HepG2 (cell line): ENCODE results near the gene DIP2C. TPM values are rescaled to one million over a fixed set of nuclear protein-coding genes. Genes with fewer than 3 reads are reported as not detected.
A peak's percentile ranks its signal among the peaks of the same experiment; 100 is the strongest.

Source experiments
- ATAC-seq: fragments of 200-7000 bp; cut with Tn5 transposase; 3 replicates; pipeline ENCODE4 v1.9.1; 2020; ENCODE audit warnings: mild to moderate bottlenecking, moderate library complexity
- BruUV-seq: library from RNA; stranded (reverse); fragments of 400-500 nt; replicated peaks from 2 replicates; lab custom pipeline; 2021; lab: Mats Ljungman, UMichigan
- CTCF ChIA-PET: fragments of 300-600 bp; formaldehyde crosslinking; extraction: SDS; loops from one replicate; lab custom pipeline; 2021; ENCODE audit warnings: low total read pairs, inconsistent platforms, low intra/inter-chr PET ratio; lab: Yijun Ruan, JAX
- POLR2A ChIA-PET: fragments of 350-600 bp; sonication (Branson Sonifier 250); formaldehyde crosslinking; loops from one replicate; lab custom pipeline; 2020; ENCODE audit warnings: antibody characterized with exemption, inconsistent platforms; lab: Yijun Ruan, JAX
- DNase-seq: peaks from one replicate; pipeline ENCODE4 v3.0.0-alpha.2; 2015; ENCODE audit warnings: low spot score
- FAIRE-seq: peaks from 3 replicates; lab custom pipeline; 2011; peaks lifted over from hg19 to GRCh38; lab: Jason Lieb, UNC
- H2AFZ ChIP-seq: one replicate; pipeline ENCODE4 v1.6.1; 2011; ENCODE audit warnings: low read length, inconsistent platforms
- H3K27ac ChIP-seq: fragments of 300-600 bp; 3 replicates; pipeline ENCODE4 v1.8.0; 2011; ENCODE audit warnings: mixed run types, mild to moderate bottlenecking, mixed read lengths, low read length, inconsistent platforms; ENCODE audit not compliant: insufficient read depth; ENCODE audit errors: extremely low read length
- H3K27me3 ChIP-seq, 2 experiments: fragments of 200-600 bp in 1 of 2; 2 replicates in 1 of 2; 3 replicates in 1 of 2; pipeline versions ENCODE4 v1.6.0 to v1.8.0; 2011; ENCODE audit warnings: low read length in 2 of 2, mild to moderate bottlenecking in 2 of 2, moderate library complexity in 2 of 2, inconsistent platforms in 1 of 2; ENCODE audit not compliant: insufficient read depth in 2 of 2, control insufficient read depth in 1 of 2
- H3K36me3 ChIP-seq, 2 experiments: fragments of 200-600 bp in 1 of 2; replicated peaks in 1 of 2; 2 replicates in 1 of 2; 3 replicates in 1 of 2; pipeline versions ENCODE4 v1.5.1 to v1.8.0; 2011; ENCODE audit warnings: low read length in 2 of 2, inconsistent platforms in 1 of 2; ENCODE audit not compliant: insufficient read depth in 2 of 2, control insufficient read depth in 1 of 2
- H3K4me1 ChIP-seq: 2 replicates; pipeline ENCODE4 v1.5.1; 2012; ENCODE audit warnings: low read length, inconsistent platforms; ENCODE audit not compliant: insufficient read depth
- H3K4me2 ChIP-seq: 2 replicates; pipeline ENCODE4 v1.6.0; 2011; ENCODE audit warnings: low read depth, low read length, inconsistent platforms
- H3K4me3 ChIP-seq, 3 experiments: fragments of 200-600 bp in 1 of 3; sonication (generic), shearing (Covaris generic) in 1 of 3; replicated peaks in 1 of 3; 2 replicates each; pipeline ENCODE4 v1.5.1; 2011 to 2016; ENCODE audit warnings: low read length in 3 of 3, inconsistent platforms in 2 of 3, low read depth in 2 of 3, mild to moderate bottlenecking in 2 of 3, control low read depth in 1 of 3, mixed read lengths in 1 of 3; ENCODE audit not compliant: insufficient read depth in 1 of 3
- H3K79me2 ChIP-seq: one replicate; pipeline ENCODE4 v1.6.1; 2011; ENCODE audit warnings: low read length, inconsistent platforms; ENCODE audit not compliant: insufficient read depth
- H3K9ac ChIP-seq: 2 replicates; pipeline ENCODE4 v1.6.0; 2011; ENCODE audit warnings: mild to moderate bottlenecking, low read depth, low read length, inconsistent platforms; ENCODE audit not compliant: insufficient read depth
- H3K9me3 ChIP-seq: 2 replicates; pipeline ENCODE4 v1.5.1; 2012; ENCODE audit warnings: mild to moderate bottlenecking, low read length
- H4K20me1 ChIP-seq: 2 replicates; pipeline ENCODE4 v1.6.0; 2011; ENCODE audit warnings: inconsistent platforms, mild to moderate bottlenecking, low read length, moderate library complexity; ENCODE audit not compliant: insufficient read depth
- ATF5 ChIP-seq: sonication (generic); formaldehyde crosslinking; IDR thresholded peaks from 2 replicates; pipeline ENCODE4 v1.4.0; 2020; ENCODE audit warnings: mild to moderate bottlenecking, low read depth, missing genetic modification reagents
- ATRX ChIP-seq: sonication (generic); formaldehyde crosslinking; IDR thresholded peaks from 2 replicates; pipeline ENCODE4 v1.4.0; 2020; ENCODE audit warnings: missing genetic modification reagents, borderline replicate concordance
- CREB1 ChIP-seq, 2 experiments: fragments of 450-650 bp in 1 of 2; IDR thresholded peaks; 2 replicates each; pipeline ENCODE4 v1.6.1; 2016 to 2017; ENCODE audit warnings: control low read depth in 1 of 2, mild to moderate bottlenecking in 1 of 2, missing compliant biosample characterization in 1 of 2, missing genetic modification characterization in 1 of 2
- MED13 ChIP-seq: sonication (generic); formaldehyde crosslinking; IDR thresholded peaks from 2 replicates; pipeline ENCODE4 v1.5.0; 2020; ENCODE audit warnings: missing genetic modification reagents
- SYNCRIP ChIP-seq: fragments of 200-400 bp; formaldehyde crosslinking; IDR thresholded peaks from 2 replicates; pipeline ENCODE4 v1.6.1; 2018; ENCODE audit warnings: mild to moderate bottlenecking, low read depth, low read length; ENCODE audit not compliant: insufficient read depth
- TEAD2 ChIP-seq: sonication (generic); formaldehyde crosslinking; IDR thresholded peaks from 2 replicates; pipeline ENCODE4 v1.9.0; 2021; ENCODE audit warnings: missing genetic modification reagents
- TEAD3 ChIP-seq: optimal IDR thresholded peaks from 2 replicates; pipeline ENCODE3; 2016; ENCODE audit warnings: borderline replicate concordance
- ZBTB7B ChIP-seq: sonication (generic); formaldehyde crosslinking; IDR thresholded peaks from 2 replicates; pipeline ENCODE4 v1.4.0; 2020; ENCODE audit warnings: missing genetic modification reagents
- ZBTB8A ChIP-seq: sonication (generic); formaldehyde crosslinking; IDR thresholded peaks from 2 replicates; pipeline ENCODE4 v1.4.0; 2020; ENCODE audit warnings: mild to moderate bottlenecking, low read depth, missing genetic modification reagents, borderline replicate concordance
- ZNF230 ChIP-seq: sonication (generic); formaldehyde crosslinking; IDR thresholded peaks from 2 replicates; pipeline ENCODE4 v1.4.0; 2020; ENCODE audit warnings: mild to moderate bottlenecking, missing genetic modification reagents
- ZNF513 ChIP-seq: sonication (generic); formaldehyde crosslinking; conservative IDR thresholded peaks from 2 replicates; pipeline ENCODE4 v1.5.0; 2020; ENCODE audit warnings: missing genetic modification reagents
- ZNF546 ChIP-seq: sonication (generic); formaldehyde crosslinking; conservative IDR thresholded peaks from 2 replicates; pipeline ENCODE4 v1.8.1; 2023; ENCODE audit warnings: mild to moderate bottlenecking, missing genetic modification reagents
- ZNF788 ChIP-seq: sonication (generic); formaldehyde crosslinking; IDR thresholded peaks from 2 replicates; pipeline ENCODE4 v1.5.0; 2020; ENCODE audit warnings: mild to moderate bottlenecking, missing genetic modification reagents, borderline replicate concordance
- ZNF839 ChIP-seq: sonication (generic); formaldehyde crosslinking; IDR thresholded peaks from 2 replicates; pipeline ENCODE4 v1.4.0; 2020; ENCODE audit warnings: missing genetic modification reagents, mild to moderate bottlenecking, borderline replicate concordance
- WGBS: methylation state at CpG from one replicate; pipeline ENCODE4 v1.1.6; 2017; ENCODE audit warnings: low lambda C conversion rate; 5-methylcytosine and 5-hydroxymethylcytosine counted together
- in situ Hi-C: cut with HindIII; loops from 2 replicates; pipeline ENCODE4 v1.10.0; 2017; ENCODE audit warnings: low pct_unique_long_range_greater_than_20kb; ENCODE audit not compliant: extremely low pct_ligation_motif_present
- intact Hi-C: fragments of 100-400 bp; cut with micrococcal nuclease; formaldehyde crosslinking; loops from one replicate; pipeline ENCODE4 v1.10.0; 2022; ENCODE audit not compliant: unreplicated experiment
- polyA plus RNA-seq, 8 experiments: library from polyadenylated mRNA; depleted of rRNA in 3 of 8; stranded (reverse) in 7 of 8; unstranded in 1 of 8; fragments of >200 nt; fragmentation: Illumina TruSeq in 4 of 8; extraction: Trizol in 4 of 8; gene quantifications; 2 replicates each; pipeline versions ENCODE4 v1.2.1 to v1.2.3, GENCODE V29; 2011 to 2016; ENCODE audit warnings: low read depth in 4 of 8, missing spikeins in 1 of 8, mixed read lengths in 1 of 8; ENCODE audit not compliant: insufficient read depth in 1 of 8
- total RNA-seq, 5 experiments: library from RNA; depleted of rRNA; stranded (reverse); fragments of >200 nt; fragmentation: Illumina TruSeq; extraction: Trizol; gene quantifications; 2 replicates each; pipeline ENCODE4 v1.2.3, GENCODE V29; 2016; ENCODE audit warnings: low read depth in 1 of 5

The DIP2C gene
- total and polyA plus RNA-seq, 2 of the 13 experiments (the other 11 are each of a cell fraction or from before 2014, with no cell fraction given): 2.2 to 2.7 TPM

- Histone ChIP-seq H2AFZ (no peak overlapping the region), H3K27me3 (no peaks in the 10 kb centered on the region), H3K27ac (no peak overlapping the region), H3K36me3 (no peaks in the 10 kb centered on the region), H3K4me2 (no peak overlapping the region), H3K4me3 (no peak overlapping the region), H3K9ac (no peak overlapping the region), H3K79me2 (no peaks in the 10 kb centered on the region), H3K4me1 (peaks cover 12% of the 10 kb centered on the region), H3K9me3 (no peaks in the 10 kb centered on the region), H4K20me1 (no peaks in the 10 kb centered on the region)
- intact Hi-C loops (no loop called here), in situ Hi-C loops (no loop called here)
- no TSS peak for BruUV-seq
- no peak for DNase-seq
- FAIRE-seq: no peak
- TF ChIP-seq ZBTB7B (CRISPR knock-in tag) (no peak), MED13 (CRISPR knock-in tag) (no peak), ZNF230 (CRISPR knock-in tag) (no peak), ZNF839 (CRISPR knock-in tag) (no peak), ATRX (CRISPR knock-in tag) (no peak), ZNF546 (CRISPR knock-in tag) (no peak), ZBTB8A (CRISPR knock-in tag) (no peak), TEAD2 (CRISPR knock-in tag) (no peak), ZNF788 (CRISPR knock-in tag) (no peak), TEAD3 (no peak)
- POLR2A ChIA-PET: no interaction called here
- ATAC-seq: no peak
- CTCF ChIA-PET: no interaction called here
- WGBS: 86% methylated on average over 3 of the region's 13 CpGs
Observed at GRCh38 chr10:541041-541440, 148.4 kb downstream of the DIP2C start.

GRCh38 chr10:538895-539294, 150.6 kb downstream of the DIP2C start:
- WGBS: 88% methylated on average over 9 of the region's 9 CpGs
- H3K27ac ChIP-seq: no peak overlapping the region
- H3K4me3 ChIP-seq: no peak overlapping the region
- intact Hi-C loops: no loop called here
- no peaks in the 10 kb centered on the region for H4K20me1 ChIP-seq
- H2AFZ ChIP-seq: no peak overlapping the region
- ChIA-PET POLR2A (no interaction called here), CTCF (no interaction called here)
- peaks cover 15% of the 10 kb centered on the region for H3K4me1 ChIP-seq
- no peaks in the 10 kb centered on the region for H3K79me2 ChIP-seq
- ATAC-seq (no peak), DNase-seq (no peak), FAIRE-seq (no peak)
- BruUV-seq: no TSS peak
- no peaks in the 10 kb centered on the region for H3K36me3 ChIP-seq
- no peak overlapping the region for H3K4me2 ChIP-seq
- H3K9me3 ChIP-seq: no peaks in the 10 kb centered on the region
- no peak for TF ChIP-seq ZNF513 (CRISPR knock-in tag)
- no peak for TF ChIP-seq SYNCRIP
- no peak for TF ChIP-seq ATF5 (CRISPR knock-in tag)
- TF ChIP-seq CREB1 (IDR thresholded peaks at IDR 0.05): peak; percentile 17; the same call in 1 of the 2 replicates
- TF ChIP-seq CREB1 (CRISPR knock-in tag; IDR thresholded peaks at IDR 0.05): no peak
- H3K27me3 ChIP-seq: no peaks in the 10 kb centered on the region
- no peak overlapping the region for H3K9ac ChIP-seq
- in situ Hi-C loops: no loop called here
